Metanephros (tissue), 1 donor: ENCODE results near the gene CPSF2. TPM values are rescaled to one million over a fixed set of nuclear protein-coding genes. Genes with fewer than 3 reads are reported as not detected.

Experiments used
- total RNA-seq: library from RNA; depleted of rRNA; stranded (reverse); fragments of >200 nt; gene quantifications from one replicate; pipeline ENCODE4 v1.2.3, GENCODE V29; 2014

Gene CPSF2
- 18.5 TPM for total RNA-seq

GRCh38 chr14:92121670-92122350 lies at the start of gene CPSF2, which contains the start of gene NDUFB1:
TSS of gene CPSF2 (plus strand) at chr14:92121969. CDS start at chr14:92130985, 9,016 bp downstream.
TSS of gene NDUFB1 (minus strand) at chr14:92121706. CDS start at chr14:92117637, 4,069 bp downstream.

GRCh38 chr14:92106143-92106926 lies 15.4 kb upstream of the CPSF2 start, which contains the start of gene ATXN3:
TSS of gene ATXN3 (minus strand) at chr14:92106582. CDS start at chr14:92106552, 30 bp downstream.

Other genes with a start within 250 kb of the CPSF2 start
- gene FBLN5, start 174.3 kb upstream of the CPSF2 start, total RNA-seq: 153 TPM
- 38.9 TPM for gene TRIP11, start 81.9 kb upstream of the CPSF2 start, total RNA-seq
- 34.7 TPM for gene ATXN3, start 15.4 kb upstream of the CPSF2 start, total RNA-seq
- 139 TPM for gene NDUFB1, start 263 bp upstream of the CPSF2 start, total RNA-seq
- 0.70 TPM for gene SLC24A4, start 201.2 kb downstream of the CPSF2 start, total RNA-seq